ENCODE results near the gene BRME1. TPM values are rescaled to one million over a fixed set of nuclear protein-coding genes. Genes with fewer than 3 reads are reported as not detected.

The BRME1 gene
- total and polyA plus RNA-seq, 2 of the 13 experiments (the other 11 are each of a cell fraction or from before 2014, with no cell fraction given) = 0.74 to 1.5 TPM

- TF ChIP-seq YY1 (IDR thresholded peaks at IDR 0.05; ENCODE audit: insufficient read depth, insufficient replicate concordance, low read depth, low read length) = peak; percentile 57
- TF ChIP-seq AKAP8 (CRISPR knock-in tag; IDR thresholded peaks at IDR 0.05) = no peak
- TF ChIP-seq AGO1 (IDR thresholded peaks at IDR 0.05; ENCODE audit: low read depth, low read length, poor library complexity, severe bottlenecking) = no peak
- no peak for TF ChIP-seq CENPBD1 (CRISPR knock-in tag; IDR thresholded peaks at IDR 0.05; ENCODE audit: borderline replicate concordance, low read depth)
- peak; percentile 31; the same call in 1 of the 2 replicates for TF ChIP-seq ZBTB7B (CRISPR knock-in tag; IDR thresholded peaks at IDR 0.05)
- TF ChIP-seq TBX2 (CRISPR knock-in tag; IDR thresholded peaks at IDR 0.05; ENCODE audit: borderline replicate concordance) = no peak
- no peak for TF ChIP-seq ZFP36 (IDR thresholded peaks at IDR 0.05; ENCODE audit: borderline replicate concordance, low read depth, low read length, partially characterized antibody)
- 0 out of 2 replicates have a peak, but pooled peaks have one; percentile 13 for TF ChIP-seq ZNF263 (CRISPR knock-in tag; IDR thresholded peaks at IDR 0.05)
- TF ChIP-seq CBFB (CRISPR knock-in tag; IDR thresholded peaks at IDR 0.05) = no peak
- TF ChIP-seq ZNF670 (CRISPR knock-in tag; IDR thresholded peaks at IDR 0.05; ENCODE audit: borderline replicate concordance) = no peak
- TF ChIP-seq HOXA3 (CRISPR knock-in tag; IDR thresholded peaks at IDR 0.05) = peak; percentile 60; the same call in 1 of the 2 replicates
- no peak for TF ChIP-seq FOSL1 (CRISPR knock-in tag; IDR thresholded peaks at IDR 0.05; ENCODE audit: borderline replicate concordance)
- TF ChIP-seq RBAK (CRISPR knock-in tag; IDR thresholded peaks at IDR 0.05) = no peak
- TF ChIP-seq, protein P1, sequence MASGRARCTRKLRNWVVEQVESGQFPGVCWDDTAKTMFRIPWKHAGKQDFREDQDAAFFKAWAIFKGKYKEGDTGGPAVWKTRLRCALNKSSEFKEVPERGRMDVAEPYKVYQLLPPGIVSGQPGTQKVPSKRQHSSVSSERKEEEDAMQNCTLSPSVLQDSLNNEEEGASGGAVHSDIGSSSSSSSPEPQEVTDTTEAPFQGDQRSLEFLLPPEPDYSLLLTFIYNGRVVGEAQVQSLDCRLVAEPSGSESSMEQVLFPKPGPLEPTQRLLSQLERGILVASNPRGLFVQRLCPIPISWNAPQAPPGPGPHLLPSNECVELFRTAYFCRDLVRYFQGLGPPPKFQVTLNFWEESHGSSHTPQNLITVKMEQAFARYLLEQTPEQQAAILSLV (CRISPR knock-in tag; IDR thresholded peaks at IDR 0.05; ENCODE audit: borderline replicate concordance) = no peak
- TF ChIP-seq ZSCAN20 (CRISPR knock-in tag; IDR thresholded peaks at IDR 0.05; ENCODE audit: borderline replicate concordance) = no peak
- TF ChIP-seq ZKSCAN8 (CRISPR knock-in tag; IDR thresholded peaks at IDR 0.05; ENCODE audit: borderline replicate concordance) = no peak
- no peak for TF ChIP-seq ZNF777 (CRISPR knock-in tag; IDR thresholded peaks at IDR 0.05)
- TF ChIP-seq GABPB1 (CRISPR knock-in tag; IDR thresholded peaks at IDR 0.05) = peak; percentile 6; the same call in 1 of the 2 replicates
- no peak for TF ChIP-seq HOXA7 (CRISPR knock-in tag; IDR thresholded peaks at IDR 0.05)
- TF ChIP-seq MAFG (CRISPR knock-in tag; IDR thresholded peaks at IDR 0.05) = no peak
- TF ChIP-seq ZNF572 (CRISPR knock-in tag; IDR thresholded peaks at IDR 0.05) = 0 out of 2 replicates have a peak, but pooled peaks have one; percentile 36
- no peak for TF ChIP-seq ZBTB20 (CRISPR knock-in tag; IDR thresholded peaks at IDR 0.05; ENCODE audit: borderline replicate concordance, low read depth)
- no peak for TF ChIP-seq MEIS1 (CRISPR knock-in tag; IDR thresholded peaks at IDR 0.05; ENCODE audit: borderline replicate concordance)
- TF ChIP-seq ARID2 (CRISPR knock-in tag; IDR thresholded peaks at IDR 0.05; ENCODE audit: borderline replicate concordance) = 0 out of 2 replicates have a peak, but pooled peaks have one; percentile 31
- TF ChIP-seq SYNCRIP (IDR thresholded peaks at IDR 0.05; ENCODE audit: insufficient read depth, low read depth, low read length) = no peak
- TF ChIP-seq, protein P2, sequence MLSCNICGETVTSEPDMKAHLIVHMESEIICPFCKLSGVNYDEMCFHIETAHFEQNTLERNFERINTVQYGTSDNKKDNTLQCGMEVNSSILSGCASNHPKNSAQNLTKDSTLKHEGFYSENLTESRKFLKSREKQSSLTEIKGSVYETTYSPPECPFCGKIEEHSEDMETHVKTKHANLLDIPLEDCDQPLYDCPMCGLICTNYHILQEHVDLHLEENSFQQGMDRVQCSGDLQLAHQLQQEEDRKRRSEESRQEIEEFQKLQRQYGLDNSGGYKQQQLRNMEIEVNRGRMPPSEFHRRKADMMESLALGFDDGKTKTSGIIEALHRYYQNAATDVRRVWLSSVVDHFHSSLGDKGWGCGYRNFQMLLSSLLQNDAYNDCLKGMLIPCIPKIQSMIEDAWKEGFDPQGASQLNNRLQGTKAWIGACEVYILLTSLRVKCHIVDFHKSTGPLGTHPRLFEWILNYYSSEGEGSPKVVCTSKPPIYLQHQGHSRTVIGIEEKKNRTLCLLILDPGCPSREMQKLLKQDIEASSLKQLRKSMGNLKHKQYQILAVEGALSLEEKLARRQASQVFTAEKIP (CRISPR knock-in tag; IDR thresholded peaks at IDR 0.05; ENCODE audit: borderline replicate concordance) = no peak
- no peak for TF ChIP-seq DNMT3B (CRISPR knock-in tag; conservative IDR thresholded peaks at IDR 0.05)
- no peak for TF ChIP-seq ZNF24 (IDR thresholded peaks at IDR 0.05)
- no peak for TF ChIP-seq ZNF205 (CRISPR knock-in tag; IDR thresholded peaks at IDR 0.05)
These were observed 24.1 kb downstream of the BRME1 start (continued) for GRCh38 chr19:13881692-13882418.
